Measurements from ENCODE around the gene TMEM196.

Gene TMEM196

GRCh38 chr7:19681596-19681995 is 91.8 kb downstream of the TMEM196 start:
- Histone ChIP-seq H3K27me3 (no peaks in the 10 kb centered on the region), H3K9me3 (peaks cover 14% of the 10 kb centered on the region), H3K27ac (no peak overlapping the region), H3K4me3 (no peak overlapping the region), H3K9ac (no peak overlapping the region), H4K20me1 (no peaks in the 10 kb centered on the region), H3K4me1 (peaks cover 20% of the 10 kb centered on the region), H3K36me3 (no peaks in the 10 kb centered on the region), H3K4me2 (no peak overlapping the region)
- no peak for TF ChIP-seq Cebpa-rat (IDR thresholded peaks at IDR 0.05)

- no peak for TF ChIP-seq Cebpa-rat (IDR thresholded peaks at IDR 0.05)
- Histone ChIP-seq H3K27me3 (no peaks in the 10 kb centered on the region), H4K20me1 (no peaks in the 10 kb centered on the region), H3K9me3 (peaks cover 4% of the 10 kb centered on the region), H3K4me2 (peak overlapping the region; percentile 77), H3K4me3 (no peak overlapping the region; the same call in 1 of the 2 replicates), H3K36me3 (no peaks in the 10 kb centered on the region), H3K4me1 (peaks cover 49% of the 10 kb centered on the region), H3K9ac (no peak overlapping the region; the same call in 1 of the 2 replicates), H3K27ac (peak overlapping the region; percentile 83)
Observed at GRCh38 chr7:19677180-19677579, 96.2 kb downstream of the TMEM196 start.

- TF ChIP-seq Cebpa-rat (IDR thresholded peaks at IDR 0.05), result no peak
- Histone ChIP-seq H3K4me2 (peak overlapping the region; percentile 22; the same call in 1 of the 2 replicates), H3K4me3 (no peak overlapping the region), H3K9me3 (no peaks in the 10 kb centered on the region), H4K20me1 (no peaks in the 10 kb centered on the region), H3K4me1 (peaks cover 49% of the 10 kb centered on the region), H3K36me3 (no peaks in the 10 kb centered on the region), H3K27me3 (no peaks in the 10 kb centered on the region), H3K9ac (no peak overlapping the region), H3K27ac (peak overlapping the region; percentile 83; the same call in 1 of the 2 replicates)
Observed at GRCh38 chr7:19675816-19676215, 97.6 kb downstream of the TMEM196 start.

- Histone ChIP-seq H3K27me3 (no peaks in the 10 kb centered on the region), H3K9ac (peak overlapping the region; percentile 46; the same call in 1 of the 2 replicates), H3K9me3 (no peaks in the 10 kb centered on the region), H3K4me3 (no peak overlapping the region), H4K20me1 (no peaks in the 10 kb centered on the region), H3K4me1 (peaks cover 49% of the 10 kb centered on the region), H3K27ac (peak overlapping the region; percentile 61; the same call in 1 of the 2 replicates), H3K4me2 (peak overlapping the region; percentile 71), H3K36me3 (no peaks in the 10 kb centered on the region)
- no peak for TF ChIP-seq Cebpa-rat (IDR thresholded peaks at IDR 0.05)
Observed at GRCh38 chr7:19674266-19674960, 99.0 kb downstream of the TMEM196 start.

- no peak overlapping the region for H3K9ac ChIP-seq
- no peaks in the 10 kb centered on the region for H3K9me3 ChIP-seq
- H3K36me3 ChIP-seq, result no peaks in the 10 kb centered on the region
- H3K4me2 ChIP-seq, result no peak overlapping the region
- no peak overlapping the region for H3K27ac ChIP-seq
- TF ChIP-seq Cebpa-rat (IDR thresholded peaks at IDR 0.05), result no peak
- H4K20me1 ChIP-seq, result no peaks in the 10 kb centered on the region
- peaks cover 21% of the 10 kb centered on the region for H3K4me1 ChIP-seq
- H3K4me3 ChIP-seq, result no peak overlapping the region
- H3K27me3 ChIP-seq, result no peaks in the 10 kb centered on the region
Observed at GRCh38 chr7:19670806-19671205, 102.6 kb downstream of the TMEM196 start.

Measured in BLaER1 (cell line).